CD4-positive, alpha-beta T cell treated with Interleukin-17A for 4 hours (primary cell): ENCODE measurements around the gene TCTN3.
"Not testable (repeated sequence)": the region's sequence is repeated elsewhere in the genome, so short reads cannot be mapped to it uniquely, and the experiment has no call there.

ENCODE experiments used
- DNase-seq: peaks from one replicate; pipeline ENCODE4 v3.0.0-alpha.2; 2020; ENCODE audit warnings: mixed read lengths

The TCTN3 gene

GRCh38 chr10:95693668-95694534 lies at the start of gene TCTN3:
TSS of gene TCTN3 (minus strand) at chr10:95693927. CDS start at chr10:95693899, 28 bp downstream.
- DNase-seq, result peak; percentile 95

GRCh38 chr10:95742962-95743535 lies 49.3 kb upstream of the TCTN3 start:
- DNase-seq, result no peak

GRCh38 chr10:95742485-95742884 lies 48.8 kb upstream of the TCTN3 start:
- no peak for DNase-seq

- DNase-seq, result no peak
Observed at GRCh38 chr10:95741807-95742467, 48.2 kb upstream of the TCTN3 start.

- DNase-seq, result no peak
Observed at GRCh38 chr10:95739056-95739455, 45.3 kb upstream of the TCTN3 start.

GRCh38 chr10:95732907-95733306 lies 39.2 kb upstream of the TCTN3 start:
- not testable (repeated sequence) for DNase-seq

- no peak for DNase-seq
Observed at GRCh38 chr10:95730233-95730632, 36.5 kb upstream of the TCTN3 start.

- no peak for DNase-seq
Observed at GRCh38 chr10:95729323-95730055, 35.8 kb upstream of the TCTN3 start.

GRCh38 chr10:95728526-95728925 lies 34.8 kb upstream of the TCTN3 start:
- DNase-seq, result no peak

GRCh38 chr10:95722496-95722895 lies 28.8 kb upstream of the TCTN3 start:
- not testable (repeated sequence) for DNase-seq

GRCh38 chr10:95720745-95721144 lies 27.0 kb upstream of the TCTN3 start:
- DNase-seq, result not testable (repeated sequence)

GRCh38 chr10:95716866-95717265 lies 23.1 kb upstream of the TCTN3 start:
- DNase-seq, result no peak

- DNase-seq, result no peak
Observed at GRCh38 chr10:95716466-95716865, 22.7 kb upstream of the TCTN3 start.

- no peak for DNase-seq
Observed at GRCh38 chr10:95711492-95711891, 17.8 kb upstream of the TCTN3 start.

- no peak for DNase-seq
Observed at GRCh38 chr10:95706990-95707389, 13.3 kb upstream of the TCTN3 start.

GRCh38 chr10:95706573-95706972 lies 12.8 kb upstream of the TCTN3 start:
- DNase-seq, result no peak

GRCh38 chr10:95698415-95698814 lies 4.7 kb upstream of the TCTN3 start:
- DNase-seq, result no peak

GRCh38 chr10:95697429-95697828 lies 3.7 kb upstream of the TCTN3 start:
- no peak for DNase-seq

GRCh38 chr10:95694665-95695064 lies 938 bp upstream of the TCTN3 start:
- DNase-seq, result no peak

GRCh38 chr10:95693071-95693667 lies 558 bp downstream of the TCTN3 start:
- no peak for DNase-seq

GRCh38 chr10:95691281-95691680 lies 2.4 kb downstream of the TCTN3 start:
- DNase-seq, result no peak

GRCh38 chr10:95688648-95689047 lies 5.1 kb downstream of the TCTN3 start:
- DNase-seq, result no peak

- no peak for DNase-seq
Observed at GRCh38 chr10:95683966-95684365, 9.8 kb downstream of the TCTN3 start.
